ENCODE results near the gene PCP2. TPM values are rescaled to one million over a fixed set of nuclear protein-coding genes. Genes with fewer than 3 reads are reported as not detected.

Gene PCP2
- total and polyA plus RNA-seq, 2 of the 13 experiments (the other 11 are each of a cell fraction or from before 2014, with no cell fraction given): 0.62 TPM; not detected in 1

DNA sequence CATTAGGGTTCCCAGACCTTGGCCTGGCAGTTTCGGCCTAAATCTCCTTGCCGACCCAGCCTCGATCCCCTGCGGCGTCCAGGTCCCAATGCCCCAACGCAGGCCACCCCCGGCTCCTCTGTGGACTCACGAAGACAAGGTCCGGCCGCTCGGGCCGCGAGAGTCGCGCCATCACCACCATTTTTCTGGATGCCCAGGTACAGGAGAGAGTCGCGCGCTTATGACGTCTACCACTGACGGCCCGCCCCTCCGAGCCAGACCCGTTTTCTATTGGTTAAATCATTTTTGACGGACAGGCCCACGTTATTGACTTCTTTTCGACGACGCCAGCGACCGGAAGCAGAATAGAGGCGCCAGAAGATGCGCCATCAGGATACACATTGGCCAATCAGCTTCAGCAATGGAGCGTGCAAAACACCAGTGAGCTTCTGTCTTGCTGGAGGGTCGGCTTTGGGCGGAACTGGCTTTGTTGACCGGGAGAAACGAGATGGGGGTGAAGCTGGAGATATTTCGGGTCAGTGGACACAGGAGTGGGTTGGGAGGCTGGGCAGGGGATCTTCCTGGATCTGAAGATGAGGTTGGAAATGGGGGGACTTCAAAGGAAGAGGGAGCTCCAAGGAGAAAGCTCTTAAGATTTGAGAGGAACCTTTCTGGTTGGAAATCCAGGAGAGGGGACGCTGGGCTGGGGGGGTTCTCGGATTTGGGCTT, 4.0 kb downstream of the PCP2 start, which contains the start of the genes PET100 and XAB2 (continued):
- no peak for TF ChIP-seq PATZ1 (CRISPR knock-in tag; IDR thresholded peaks at IDR 0.05)
- TF ChIP-seq DNMT1 (CRISPR knock-in tag; IDR thresholded peaks at IDR 0.05): no peak
- no peak for TF ChIP-seq NCOA2 (CRISPR knock-in tag; IDR thresholded peaks at IDR 0.05)
- TF ChIP-seq ZNF30 (CRISPR knock-in tag; IDR thresholded peaks at IDR 0.05): no peak
- TF ChIP-seq ZBTB37 (CRISPR knock-in tag; IDR thresholded peaks at IDR 0.05): no peak
- no peak; the same call in 1 of the 2 replicates for TF ChIP-seq HDAC2 (CRISPR knock-in tag; IDR thresholded peaks at IDR 0.05)
- no peak for TF ChIP-seq ZNF670 (CRISPR knock-in tag; IDR thresholded peaks at IDR 0.05; ENCODE audit: borderline replicate concordance)
- TF ChIP-seq CCDC6 (CRISPR knock-in tag; IDR thresholded peaks at IDR 0.05): no peak
- TF ChIP-seq HMGA1 (CRISPR knock-in tag; conservative IDR thresholded peaks at IDR 0.05): no peak
- no peak for TF ChIP-seq ZIK1 (CRISPR knock-in tag; IDR thresholded peaks at IDR 0.05; ENCODE audit: borderline replicate concordance, low read depth)
- TF ChIP-seq, protein P1, sequence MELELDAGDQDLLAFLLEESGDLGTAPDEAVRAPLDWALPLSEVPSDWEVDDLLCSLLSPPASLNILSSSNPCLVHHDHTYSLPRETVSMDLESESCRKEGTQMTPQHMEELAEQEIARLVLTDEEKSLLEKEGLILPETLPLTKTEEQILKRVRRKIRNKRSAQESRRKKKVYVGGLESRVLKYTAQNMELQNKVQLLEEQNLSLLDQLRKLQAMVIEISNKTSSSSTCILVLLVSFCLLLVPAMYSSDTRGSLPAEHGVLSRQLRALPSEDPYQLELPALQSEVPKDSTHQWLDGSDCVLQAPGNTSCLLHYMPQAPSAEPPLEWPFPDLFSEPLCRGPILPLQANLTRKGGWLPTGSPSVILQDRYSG (CRISPR knock-in tag; IDR thresholded peaks at IDR 0.05): no peak
- 0 out of 2 replicates have a peak, but pooled peaks have one; percentile 38 for TF ChIP-seq KLF11 (CRISPR knock-in tag; IDR thresholded peaks at IDR 0.05)
- no peak for TF ChIP-seq TBL1XR1 (IDR thresholded peaks at IDR 0.05; ENCODE audit: borderline replicate concordance, low read length, partially characterized antibody)
- no peak for TF ChIP-seq ZNF354B (CRISPR knock-in tag; IDR thresholded peaks at IDR 0.05)
- TF ChIP-seq IKZF5 (CRISPR knock-in tag; IDR thresholded peaks at IDR 0.05): peak; percentile 45; the same call in 1 of the 2 replicates
- TF ChIP-seq HMG20A (CRISPR knock-in tag; IDR thresholded peaks at IDR 0.05; ENCODE audit: borderline replicate concordance): no peak
- TF ChIP-seq JUN (CRISPR knock-in tag; IDR thresholded peaks at IDR 0.05): no peak
- TF ChIP-seq POGZ (CRISPR knock-in tag; IDR thresholded peaks at IDR 0.05): peak; percentile 59; the same call in 1 of the 2 replicates
- no peak for TF ChIP-seq ZNF570 (CRISPR knock-in tag; IDR thresholded peaks at IDR 0.05; ENCODE audit: borderline replicate concordance)
- no peak for TF ChIP-seq MLLT10 (CRISPR knock-in tag; IDR thresholded peaks at IDR 0.05)
- TF ChIP-seq ZNF547 (CRISPR knock-in tag; IDR thresholded peaks at IDR 0.05): no peak
- peak; percentile 82 for TF ChIP-seq E2F1 (CRISPR knock-in tag; IDR thresholded peaks at IDR 0.05)
- no peak for TF ChIP-seq CCAR2 (optimal IDR thresholded peaks at IDR 0.05; ENCODE audit: low read depth, low read length)
